GM18505 (cell line): Measurements from ENCODE around the gene RPRML.

Experiments
- ATAC-seq: cut with Tn5 transposase; IDR thresholded peaks from one replicate; pipeline ENCODE4 v1.9.1; 2021; ENCODE audit not compliant: unreplicated experiment
- POLR2A ChIP-seq: IDR thresholded peaks from 4 replicates; pipeline ENCODE4 v1.6.1; 2011; ENCODE audit warnings: borderline replicate concordance; ENCODE audit not compliant: insufficient read depth, insufficient read length; ENCODE audit errors: extremely low read depth

The RPRML gene

DNA sequence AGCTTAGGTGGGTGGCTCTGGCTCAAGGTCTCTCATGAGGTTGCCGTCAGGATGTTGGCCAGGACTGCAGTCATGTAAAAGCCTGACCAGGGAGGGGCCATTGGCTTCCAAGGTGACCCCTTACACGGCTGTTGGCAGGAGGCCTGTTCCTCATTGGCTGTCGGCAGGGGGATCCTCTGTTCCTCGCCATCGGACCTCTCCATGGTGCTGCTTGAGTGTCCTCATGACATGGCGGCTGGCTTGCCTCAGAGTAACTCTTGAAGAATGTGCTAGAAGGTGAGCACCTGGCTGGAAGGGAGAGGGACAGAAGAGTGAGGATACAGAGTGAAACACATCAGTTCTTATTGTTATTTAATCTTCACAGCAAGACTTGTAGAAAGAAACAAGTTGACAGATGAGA is 4.7 kb upstream of the RPRML start:
- TF ChIP-seq POLR2A: no peak
- ATAC-seq: no peak

DNA sequence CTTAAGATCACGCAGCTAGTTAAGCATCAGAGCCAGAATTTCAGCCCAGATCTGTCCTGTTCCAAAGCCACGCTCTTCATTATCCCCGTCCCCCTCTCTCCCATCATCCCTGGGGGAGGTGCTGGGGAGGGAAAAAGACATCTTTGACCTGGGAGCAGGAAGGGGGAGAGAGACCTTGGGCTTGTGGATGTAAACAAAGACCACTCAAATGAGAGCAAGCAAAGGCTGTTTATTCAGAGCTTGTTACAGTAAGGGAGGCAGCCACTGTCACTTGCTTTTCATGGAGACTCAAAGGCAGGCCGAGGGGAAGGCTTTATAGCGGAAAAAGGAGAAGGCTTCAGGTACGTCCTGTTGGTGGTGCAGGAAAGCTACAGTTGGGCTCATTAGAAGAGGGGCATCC is 3.5 kb upstream of the RPRML start:
- ATAC-seq: no peak
- TF ChIP-seq POLR2A: no peak

DNA sequence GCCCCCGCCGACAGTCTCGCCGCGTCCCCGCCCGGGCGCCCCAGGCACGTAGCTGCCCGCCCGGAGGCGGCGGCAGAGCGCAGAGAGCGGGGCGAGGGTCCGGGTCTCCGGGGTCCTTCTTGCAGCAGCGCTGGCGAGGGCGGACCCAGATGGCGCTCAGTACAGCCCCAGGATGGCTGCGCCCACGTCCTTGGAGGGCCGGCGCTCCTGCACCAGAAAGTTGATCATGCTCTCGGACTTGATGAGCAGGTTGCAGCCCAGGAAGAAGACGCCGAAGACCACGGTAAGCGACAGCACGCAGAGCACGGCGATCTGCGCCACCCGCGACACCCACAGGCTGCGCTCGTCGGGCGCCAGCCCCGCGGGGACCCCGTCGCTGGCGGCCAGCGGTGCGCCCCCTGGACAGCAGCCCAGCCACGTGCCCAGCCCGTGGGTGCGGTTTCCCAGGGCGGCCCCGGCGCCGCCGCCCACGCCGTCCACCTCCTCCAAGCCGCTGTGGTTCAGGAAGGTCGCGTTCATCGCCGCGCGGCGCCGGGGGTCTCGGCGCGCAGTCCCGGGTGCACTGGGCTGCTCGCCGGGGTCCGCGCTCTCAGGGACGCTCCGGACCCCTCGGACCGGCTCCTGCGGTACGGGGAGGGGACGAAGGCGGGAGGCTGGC is 435 bp downstream of the RPRML start:
- ATAC-seq: no peak

DNA sequence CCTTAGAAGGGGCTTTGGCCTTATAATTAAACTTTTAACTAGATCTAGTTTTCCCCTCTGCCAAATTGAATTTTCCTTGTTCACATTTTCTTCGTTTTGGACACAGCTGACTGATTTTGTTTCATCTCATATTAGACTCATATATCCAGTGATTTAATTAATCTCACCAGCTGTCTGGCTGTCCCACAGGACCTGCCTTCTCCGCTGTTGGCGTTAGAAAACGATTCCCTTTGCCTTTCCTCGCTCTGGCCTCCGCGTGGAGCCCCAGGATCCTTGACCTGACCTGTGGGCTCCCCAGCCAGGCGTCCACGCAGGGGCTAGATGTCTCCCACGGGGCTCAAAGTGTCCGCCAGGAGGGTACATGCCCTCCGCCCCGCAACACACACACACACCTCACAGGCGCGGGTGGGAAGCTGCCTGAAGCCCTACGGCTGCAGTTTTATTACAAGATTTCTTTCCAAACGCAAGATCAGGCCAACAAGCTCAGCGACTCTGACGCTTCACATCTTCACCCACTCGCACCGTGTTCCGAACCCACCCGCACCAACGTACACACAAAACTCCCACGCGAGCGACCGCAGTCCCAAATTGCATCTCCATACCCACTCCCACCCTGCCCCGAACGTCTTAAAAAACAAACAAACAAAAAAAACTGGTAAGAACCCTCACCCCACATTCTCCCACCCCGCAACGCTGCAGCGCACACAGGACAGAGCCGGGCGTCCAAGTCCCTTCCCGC is 1.1 kb downstream of the RPRML start:
- ATAC-seq: no peak
- no peak for TF ChIP-seq POLR2A

More for the DNA sequence above, 435 bp downstream of the RPRML start:
- no peak for TF ChIP-seq POLR2A

DNA sequence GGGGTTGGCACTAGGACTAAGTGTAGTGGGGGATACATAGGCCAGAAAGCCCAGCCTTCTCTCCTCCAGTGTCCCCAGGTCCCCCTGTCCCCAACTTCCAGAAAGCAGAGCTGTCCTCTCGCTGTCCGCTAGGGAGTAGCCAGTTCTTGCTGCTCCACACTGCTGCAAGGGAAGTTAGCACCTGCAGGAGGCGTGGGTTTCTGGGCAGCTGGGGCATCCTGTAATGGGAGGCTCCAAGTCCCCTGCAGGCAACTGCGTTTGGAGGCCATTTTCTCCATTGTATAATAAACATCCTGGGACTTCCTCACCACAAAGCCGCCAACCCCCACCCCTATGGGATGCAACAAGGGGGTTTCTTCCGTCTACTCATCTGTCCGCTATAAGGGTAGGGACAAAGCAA is 1.7 kb downstream of the RPRML start:
- ATAC-seq: no peak
- TF ChIP-seq POLR2A: no peak

DNA sequence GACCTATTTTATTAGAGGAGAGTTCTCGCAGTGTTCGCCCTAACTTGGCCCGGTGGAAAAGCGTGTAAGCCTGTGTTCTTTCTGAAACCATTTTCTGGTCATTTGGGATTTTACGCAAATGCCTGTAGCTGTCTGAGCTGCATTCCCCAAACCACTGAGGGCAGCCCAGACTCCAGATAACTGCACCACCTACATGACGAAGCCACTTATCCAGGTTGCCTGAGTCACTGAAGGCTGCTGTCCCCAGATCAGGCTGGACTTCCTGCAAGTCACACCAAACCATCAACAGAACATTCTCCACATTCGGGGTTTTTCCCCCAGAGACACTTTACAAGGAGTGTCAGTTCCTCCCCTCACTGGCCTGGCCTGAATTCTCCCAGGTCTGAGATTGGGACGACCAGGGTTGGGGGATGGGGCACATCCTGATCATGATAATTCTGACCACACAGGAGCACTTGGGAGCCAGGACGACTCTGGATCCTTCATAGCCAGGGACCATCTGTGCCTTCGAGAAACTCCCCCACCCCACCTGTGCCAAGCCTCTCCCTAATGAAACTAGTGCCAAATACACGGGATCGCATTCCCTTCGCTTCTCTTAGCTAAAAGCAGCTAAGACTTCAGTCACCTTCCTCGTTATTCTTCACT is 2.3 kb downstream of the RPRML start:
- no peak for TF ChIP-seq POLR2A
- ATAC-seq: no peak

DNA sequence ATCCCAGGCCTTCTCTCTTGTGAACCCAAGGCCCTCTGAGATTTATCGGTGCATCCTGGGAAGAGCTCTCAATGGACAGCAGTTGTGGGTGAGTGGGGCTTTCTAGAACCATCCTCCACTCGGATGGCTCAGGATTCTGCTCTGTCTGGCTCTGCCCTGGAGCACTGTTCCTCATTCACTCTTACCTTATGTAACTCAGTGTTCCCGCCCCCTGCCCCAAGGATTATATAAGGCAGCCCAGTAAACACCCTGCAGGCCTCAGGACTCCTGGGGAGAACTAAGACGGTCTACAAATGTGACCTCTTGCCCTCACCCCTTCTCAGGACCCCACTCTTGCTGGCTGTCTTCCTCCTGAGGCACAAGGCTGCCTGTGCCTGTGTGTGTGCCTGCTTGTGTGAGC is 3.8 kb downstream of the RPRML start:
- no peak for TF ChIP-seq POLR2A
- ATAC-seq: no peak

DNA sequence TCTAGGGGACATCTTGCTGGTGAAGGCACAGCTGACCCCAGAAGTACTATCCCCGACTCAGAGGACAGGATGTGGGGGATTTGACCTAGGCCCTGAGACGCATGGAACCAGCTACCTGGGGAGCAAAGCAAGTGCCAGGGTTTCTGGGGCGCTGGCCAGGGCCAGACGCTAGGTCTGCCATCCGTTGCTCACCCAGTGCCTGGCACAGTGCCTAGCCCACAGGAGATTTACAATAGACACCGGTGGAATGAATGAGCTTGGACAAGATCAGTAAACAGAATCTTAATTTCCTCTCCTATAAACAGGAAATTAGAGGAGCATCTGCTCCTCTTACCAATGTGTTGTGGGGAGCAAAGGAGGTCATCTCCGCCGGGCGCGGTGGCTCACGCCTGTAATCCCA is 5.0 kb downstream of the RPRML start:
- TF ChIP-seq POLR2A: no peak
- ATAC-seq: no peak

DNA sequence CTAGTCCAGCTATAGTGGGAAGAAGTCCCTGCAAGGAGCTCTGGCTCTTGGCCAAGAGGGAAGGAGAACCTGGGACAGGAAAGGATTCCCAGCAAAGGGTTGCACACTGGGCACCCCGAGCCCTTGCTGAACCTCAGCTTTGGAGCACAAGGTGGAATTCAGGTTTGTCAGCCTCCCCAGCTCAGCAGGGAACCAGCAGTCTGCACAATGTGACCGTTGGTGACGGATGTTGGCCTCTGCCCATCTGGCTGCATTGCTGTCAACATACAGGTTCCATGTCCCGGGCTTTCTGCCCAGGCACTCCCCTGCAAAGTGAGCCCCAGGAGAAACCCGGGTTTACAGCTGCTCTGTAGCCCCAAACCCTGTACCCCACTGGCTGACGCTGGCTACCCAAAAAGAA is 6.7 kb downstream of the RPRML start:
- ATAC-seq: no peak
- TF ChIP-seq POLR2A: no peak

DNA sequence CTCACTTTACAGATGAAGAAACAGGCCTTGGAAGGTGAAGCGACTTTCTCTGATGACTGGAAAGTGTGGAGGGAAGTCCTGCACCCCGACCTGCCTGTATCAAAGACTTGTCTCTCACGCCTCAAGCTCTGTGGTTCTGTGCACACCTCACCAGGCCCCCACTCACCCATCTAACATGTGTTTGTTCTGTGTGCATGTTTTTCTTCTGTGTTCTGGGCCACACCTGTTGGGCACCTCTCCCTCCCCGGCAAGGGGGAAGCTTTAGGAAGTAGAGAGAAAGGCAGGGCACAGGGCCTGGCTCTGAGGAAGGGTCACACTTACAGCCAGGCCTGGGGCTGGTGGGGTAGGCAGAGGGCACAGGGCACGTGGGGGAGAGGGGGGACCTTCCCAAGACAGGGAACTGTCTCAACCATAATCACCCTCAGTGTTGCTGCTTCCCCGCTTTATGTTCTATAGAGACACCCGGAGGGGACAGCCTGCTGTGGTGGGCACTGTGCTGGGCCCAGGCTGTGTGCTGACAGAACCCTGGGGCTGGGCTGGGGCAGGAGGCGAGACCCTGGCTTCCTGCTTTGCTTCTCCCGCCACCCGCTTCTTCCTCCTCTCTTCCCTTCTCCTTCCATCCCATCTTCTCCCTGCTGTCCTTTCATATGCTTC is 7.3 kb downstream of the RPRML start:
- no peak for ATAC-seq
- no peak for TF ChIP-seq POLR2A

DNA sequence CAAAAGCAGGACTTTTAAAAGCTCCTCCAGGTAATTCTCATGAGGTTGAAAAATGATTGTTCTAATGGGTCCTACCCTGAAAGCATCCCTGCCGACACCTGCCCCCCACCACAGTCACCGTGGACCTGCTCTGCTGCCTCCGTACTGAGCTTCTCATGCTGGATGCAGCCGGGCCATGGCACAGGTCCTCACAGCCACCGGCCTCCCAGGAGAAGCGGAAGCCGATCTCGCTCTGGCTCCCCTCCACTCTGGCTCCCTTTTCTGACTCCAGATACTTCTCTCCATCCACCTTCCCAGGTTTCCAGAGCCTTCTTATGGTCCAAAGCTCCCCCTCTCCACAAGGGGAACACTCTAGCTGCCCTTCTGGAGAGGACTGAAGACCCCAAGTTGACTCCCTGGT is 10.2 kb downstream of the RPRML start:
- no peak for ATAC-seq
- TF ChIP-seq POLR2A: no peak

DNA sequence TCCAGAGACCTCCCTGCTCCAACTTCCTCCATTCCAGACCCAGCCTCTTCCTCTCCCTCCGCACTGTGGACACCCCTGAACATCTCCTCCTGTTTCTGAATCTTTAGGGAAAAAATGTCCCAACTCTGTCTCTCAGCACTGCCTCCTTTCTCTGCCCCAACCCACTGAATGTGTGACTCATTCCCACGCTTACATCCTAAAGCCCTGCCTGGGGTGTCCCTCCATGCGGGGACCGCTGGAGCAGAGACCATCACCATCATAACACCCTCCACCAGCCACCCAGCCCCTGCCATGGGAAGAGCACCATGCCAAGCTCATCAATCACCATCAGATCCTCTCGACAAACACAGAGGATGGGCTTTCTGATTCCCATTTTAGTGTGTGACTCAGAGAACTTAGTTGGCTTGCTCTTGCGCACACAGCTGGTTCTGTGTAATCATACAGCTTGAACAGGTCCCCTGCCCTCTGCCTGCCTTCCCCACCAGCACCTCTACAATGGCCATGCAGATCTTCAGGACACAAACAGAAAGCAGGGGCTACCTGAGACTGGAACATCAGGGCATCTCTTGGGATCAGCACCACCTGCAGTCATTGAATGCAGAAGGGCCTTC is 10.7 kb downstream of the RPRML start:
- TF ChIP-seq POLR2A: no peak
- ATAC-seq: no peak

DNA sequence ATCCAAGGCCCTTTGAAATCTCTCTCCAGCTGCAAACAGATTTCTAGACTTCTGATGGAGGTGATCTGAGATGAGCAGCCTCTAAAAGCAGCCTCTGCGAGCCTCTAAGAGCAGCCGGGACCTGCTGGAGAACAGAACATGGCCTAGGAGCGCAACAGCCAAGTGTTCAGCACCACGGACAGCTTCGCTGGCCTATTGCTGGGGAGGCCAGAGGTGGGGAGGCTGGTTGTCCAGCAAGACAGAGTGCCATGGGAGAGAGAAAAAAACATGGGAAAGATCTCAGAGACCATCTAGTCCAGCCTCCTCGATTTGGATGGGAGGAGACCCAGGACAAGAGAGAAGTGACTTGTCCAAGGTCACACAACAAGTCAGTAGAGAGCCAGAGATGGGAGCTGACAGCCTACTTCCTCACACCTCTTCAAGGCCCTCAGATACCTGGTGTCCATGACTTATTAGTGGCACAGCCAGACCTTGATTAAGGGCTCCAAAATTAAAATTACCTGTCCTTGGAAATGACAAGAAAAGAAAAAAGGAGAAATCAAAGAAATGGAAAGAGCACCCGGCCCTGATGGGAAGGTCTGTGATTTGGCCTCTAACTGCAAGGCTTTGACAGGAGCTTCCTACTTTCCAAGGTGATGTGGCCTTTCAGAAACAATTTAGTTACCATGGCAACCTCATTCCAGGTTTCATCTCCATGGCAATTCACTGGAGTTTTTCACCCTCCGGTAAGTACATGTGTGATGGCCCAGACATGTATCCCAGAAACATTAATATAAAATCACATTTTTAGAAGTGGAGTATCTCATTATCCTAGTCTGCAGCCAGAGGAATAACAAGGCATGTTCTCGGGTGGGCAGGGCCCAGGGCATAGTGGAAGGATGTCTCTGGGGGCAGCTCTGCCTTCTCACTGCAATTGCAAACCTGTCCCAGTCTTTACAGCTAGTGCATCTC is 14.5 kb downstream of the RPRML start:
- ATAC-seq: no peak
- TF ChIP-seq POLR2A: no peak

DNA sequence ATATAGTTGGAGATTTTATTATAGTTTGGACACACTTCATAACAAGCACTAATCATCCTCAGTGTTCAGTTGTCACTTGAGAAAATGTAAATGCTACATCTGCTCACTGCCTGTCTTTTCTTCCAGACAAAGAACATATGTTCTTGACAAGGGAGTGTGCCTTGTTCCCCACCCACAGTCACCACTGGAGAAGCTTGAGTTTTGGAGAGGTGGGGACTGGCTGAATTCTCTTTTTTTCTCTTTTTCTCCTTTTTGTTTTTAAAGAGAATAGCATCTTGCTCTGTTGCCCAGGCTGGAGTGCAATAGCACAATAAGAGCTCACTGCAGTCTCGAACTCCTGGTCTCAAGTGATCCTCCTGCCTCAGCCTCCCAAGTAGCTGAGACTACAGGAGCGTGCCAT is 15.5 kb downstream of the RPRML start:
- no peak for TF ChIP-seq POLR2A
- no peak for ATAC-seq
